WTC11 (cell line): ENCODE data around the gene SNX7. TPM values are rescaled to one million over a fixed set of nuclear protein-coding genes. Genes with fewer than 3 reads are reported as not detected.

Source experiments
- ATAC-seq: fragments of 200-7000 bp; cut with Tn5 transposase; 2 replicates; pipeline ENCODE4 v1.10.0; 2021; ENCODE audit warnings: mild to moderate bottlenecking, moderate library complexity
- CTCF ChIA-PET: fragments of 300-600 bp; sonication (Branson Sonifier 250); formaldehyde crosslinking; loops from one replicate; lab custom pipeline; 2021; ENCODE audit warnings: antibody characterized with exemption; lab: Charles Lee
- POLR2A ChIA-PET: fragments of 350-600 bp; sonication (Branson Sonifier 250); formaldehyde crosslinking; loops from one replicate; lab custom pipeline; 2021; ENCODE audit warnings: antibody characterized with exemption; lab: Charles Lee
- DNase-seq: peaks from one replicate; pipeline ENCODE4 v3.0.0; 2021; ENCODE audit warnings: low spot score
- H3K27ac Mint-ChIP-seq: 2 replicates; pipeline ENCODE4 v1.8.0; 2021; ENCODE audit warnings: mixed read lengths
- H3K27me3 Mint-ChIP-seq: 2 replicates; pipeline ENCODE4 v1.8.0; 2021; ENCODE audit warnings: low read depth, mild to moderate bottlenecking, moderate library complexity, mixed read lengths
- H3K36me3 Mint-ChIP-seq: 2 replicates; pipeline ENCODE4 v1.8.0; 2021; ENCODE audit warnings: mixed read lengths
- H3K4me1 Mint-ChIP-seq: 2 replicates; pipeline ENCODE4 v1.8.0; 2022; ENCODE audit warnings: mixed read lengths
- H3K4me3 Mint-ChIP-seq: 2 replicates; pipeline ENCODE4 v1.8.0; 2021; ENCODE audit warnings: mild to moderate bottlenecking, moderate library complexity, mixed read lengths
- H3K9me3 Mint-ChIP-seq: 2 replicates; pipeline ENCODE4 v1.8.0; 2021; ENCODE audit warnings: mixed read lengths
- JAZF1 ChIP-seq: fragments of 250-450 bp; sonication (Bioruptor Pico); IDR thresholded peaks from 2 replicates; pipeline ENCODE4 v1.9.0; 2021; ENCODE audit warnings: moderate library complexity, mild to moderate bottlenecking, inconsistent platforms
- MXD4 ChIP-seq: fragments of 250-450 bp; sonication (Bioruptor Pico); IDR thresholded peaks from 2 replicates; pipeline ENCODE4 v1.8.0; 2021; ENCODE audit warnings: mild to moderate bottlenecking, moderate library complexity, borderline replicate concordance
- MYBL2 ChIP-seq: sonication (generic); formaldehyde crosslinking; IDR thresholded peaks from 2 replicates; pipeline ENCODE4 v1.8.1; 2023; ENCODE audit warnings: mild to moderate bottlenecking, moderate library complexity, missing genetic modification reagents
- NFYB ChIP-seq: sonication (generic); formaldehyde crosslinking; conservative IDR thresholded peaks from 2 replicates; pipeline ENCODE4 v1.8.0; 2022; ENCODE audit warnings: low read depth, missing genetic modification reagents
- NR2C2 ChIP-seq: sonication (generic); formaldehyde crosslinking; IDR thresholded peaks from 2 replicates; pipeline ENCODE4 v1.8.0; 2022; ENCODE audit warnings: mild to moderate bottlenecking, missing genetic modification reagents
- SP1 ChIP-seq: sonication (generic); formaldehyde crosslinking; conservative IDR thresholded peaks from 2 replicates; pipeline ENCODE4 v1.8.1; 2022; ENCODE audit warnings: missing genetic modification reagents
- TP53 ChIP-seq: sonication (generic); formaldehyde crosslinking; IDR thresholded peaks from 2 replicates; pipeline ENCODE4 v1.8.1; 2023; ENCODE audit warnings: mild to moderate bottlenecking, missing genetic modification reagents
- ZNF219 ChIP-seq: sonication (generic); formaldehyde crosslinking; IDR thresholded peaks from 2 replicates; pipeline ENCODE4 v1.8.0; 2023; ENCODE audit warnings: missing genetic modification reagents, mild to moderate bottlenecking, borderline replicate concordance
- ZNF232 ChIP-seq: sonication (generic); formaldehyde crosslinking; IDR thresholded peaks from 2 replicates; pipeline ENCODE4 v1.8.0; 2022; ENCODE audit warnings: mild to moderate bottlenecking, missing genetic modification reagents
- ZNF317 ChIP-seq: sonication (generic); formaldehyde crosslinking; IDR thresholded peaks from 2 replicates; pipeline ENCODE4 v1.8.1; 2023; ENCODE audit warnings: low read depth, mild to moderate bottlenecking, moderate library complexity, missing genetic modification reagents, borderline replicate concordance
- ZNF416 ChIP-seq: fragments of 250-450 bp; sonication (Bioruptor Pico); IDR thresholded peaks from 2 replicates; pipeline ENCODE4 v1.9.0; 2021; ENCODE audit warnings: mild to moderate bottlenecking, inconsistent platforms
- total RNA-seq: library from RNA; stranded (reverse); gene quantifications from 3 replicates; pipeline ENCODE4 v1.2.3, GENCODE V29; 2021
- TF ChIP-seq, protein P1 (sequence below): fragments of 250-450 bp; sonication (Bioruptor Pico); IDR thresholded peaks from 2 replicates; pipeline ENCODE4 v2.1.2; 2022; ENCODE audit warnings: mild to moderate bottlenecking, moderate library complexity
- TF ChIP-seq, protein P2 (sequence below): fragments of 250-450 bp; sonication (Bioruptor Pico); IDR thresholded peaks from 2 replicates; pipeline ENCODE4 v1.8.0; 2021; ENCODE audit warnings: mild to moderate bottlenecking
- TF ChIP-seq, protein P3 (sequence below): sonication (generic); formaldehyde crosslinking; IDR thresholded peaks from 2 replicates; pipeline ENCODE4 v1.8.1; 2023; ENCODE audit warnings: mild to moderate bottlenecking, missing genetic modification reagents, borderline replicate concordance
- TF ChIP-seq, protein P4 (sequence below): fragments of 250-450 bp; sonication (Bioruptor Pico); IDR thresholded peaks from 2 replicates; pipeline ENCODE4 v1.9.0; 2021; ENCODE audit warnings: mild to moderate bottlenecking
- TF ChIP-seq, protein P5 (sequence below): fragments of 250-450 bp; sonication (Bioruptor Pico); IDR thresholded peaks from 2 replicates; pipeline ENCODE4 v1.9.0; 2021; ENCODE audit warnings: mild to moderate bottlenecking, borderline replicate concordance
- TF ChIP-seq, protein P6 (sequence below): fragments of 250-450 bp; sonication (Bioruptor Pico); IDR thresholded peaks from 2 replicates; pipeline ENCODE4 v1.9.0; 2021; ENCODE audit warnings: moderate library complexity, mild to moderate bottlenecking, inconsistent platforms, borderline replicate concordance

Gene SNX7
- total RNA-seq, 1 experiment from 2014 or later, result 15.7 TPM

DNA sequence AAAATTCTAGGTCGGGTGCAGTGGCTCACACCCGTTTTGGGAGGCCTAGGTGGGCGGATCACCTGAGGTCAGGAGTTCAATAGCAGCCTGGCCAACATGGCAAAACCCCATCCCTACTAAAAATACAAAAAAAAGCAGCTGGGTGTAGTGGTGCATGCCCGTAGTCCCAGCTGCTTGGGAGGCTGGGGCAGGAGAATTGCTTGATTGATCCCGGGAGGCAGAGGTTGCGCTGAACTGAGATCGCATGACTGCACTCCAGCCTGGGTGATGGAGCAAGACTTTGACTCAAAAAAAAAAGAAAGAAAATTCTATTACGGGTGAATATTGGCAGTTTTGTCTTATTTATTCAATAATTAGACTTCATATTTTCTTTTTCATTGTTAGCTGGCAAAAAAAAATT, 62.1 kb downstream of the SNX7 start (continued):
- TF ChIP-seq, protein P1, sequence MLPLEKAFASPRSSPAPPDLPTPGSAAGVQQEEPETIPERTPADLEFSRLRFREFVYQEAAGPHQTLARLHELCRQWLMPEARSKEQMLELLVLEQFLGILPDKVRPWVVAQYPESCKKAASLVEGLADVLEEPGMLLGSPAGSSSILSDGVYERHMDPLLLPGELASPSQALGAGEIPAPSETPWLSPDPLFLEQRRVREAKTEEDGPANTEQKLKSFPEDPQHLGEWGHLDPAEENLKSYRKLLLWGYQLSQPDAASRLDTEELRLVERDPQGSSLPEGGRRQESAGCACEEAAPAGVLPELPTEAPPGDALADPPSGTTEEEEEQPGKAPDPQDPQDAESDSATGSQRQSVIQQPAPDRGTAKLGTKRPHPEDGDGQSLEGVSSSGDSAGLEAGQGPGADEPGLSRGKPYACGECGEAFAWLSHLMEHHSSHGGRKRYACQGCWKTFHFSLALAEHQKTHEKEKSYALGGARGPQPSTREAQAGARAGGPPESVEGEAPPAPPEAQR (CRISPR knock-in tag), result no peak
- no peak for TF ChIP-seq JAZF1

DNA sequence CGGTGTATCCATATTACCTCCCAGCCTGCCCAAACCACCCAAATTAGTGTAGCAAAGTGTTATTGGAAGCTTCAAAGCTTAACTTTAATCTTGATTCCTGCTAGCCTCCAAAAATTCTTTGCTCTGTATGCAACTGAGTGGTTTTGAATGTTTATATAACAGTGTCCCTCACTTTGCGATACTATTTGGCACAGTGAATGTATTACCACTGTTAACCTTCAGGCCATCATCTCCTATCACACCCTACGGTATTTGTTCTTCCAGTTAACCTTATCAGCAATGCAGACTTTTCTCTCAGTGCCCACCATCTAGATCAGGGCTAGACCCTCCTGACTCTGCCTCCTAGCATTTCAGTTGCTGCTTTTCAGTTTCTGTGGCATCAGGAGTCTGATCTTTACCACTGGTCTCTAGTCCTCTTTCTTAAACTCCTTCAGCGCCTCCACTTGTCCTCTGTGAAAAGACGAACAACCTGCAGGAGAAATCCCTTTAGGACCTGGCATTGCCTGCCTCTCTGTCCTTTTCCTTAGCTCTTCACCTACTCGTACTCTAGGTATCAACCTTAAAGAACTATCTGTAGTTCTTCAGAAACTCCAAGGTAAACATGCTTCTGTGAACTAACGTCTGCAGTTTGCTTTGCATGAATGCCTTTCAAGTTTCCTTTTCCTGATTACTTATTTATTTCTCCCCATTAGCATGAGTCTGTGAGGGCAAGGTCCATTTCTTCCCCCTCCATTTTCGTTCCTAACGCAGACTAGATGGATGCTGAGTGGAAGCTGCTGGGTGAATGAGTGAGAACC, 71.7 kb downstream of the SNX7 start:
- no peak overlapping the region for H3K4me3 Mint-ChIP-seq
- ATAC-seq, result peak; percentile 24
- DNase-seq, result no peak
- POLR2A ChIA-PET, result no interaction called here
- peaks cover 11% of the 10 kb centered on the region for H3K9me3 Mint-ChIP-seq
- H3K36me3 Mint-ChIP-seq, result peaks cover 8% of the 10 kb centered on the region
- TF ChIP-seq, protein P2, sequence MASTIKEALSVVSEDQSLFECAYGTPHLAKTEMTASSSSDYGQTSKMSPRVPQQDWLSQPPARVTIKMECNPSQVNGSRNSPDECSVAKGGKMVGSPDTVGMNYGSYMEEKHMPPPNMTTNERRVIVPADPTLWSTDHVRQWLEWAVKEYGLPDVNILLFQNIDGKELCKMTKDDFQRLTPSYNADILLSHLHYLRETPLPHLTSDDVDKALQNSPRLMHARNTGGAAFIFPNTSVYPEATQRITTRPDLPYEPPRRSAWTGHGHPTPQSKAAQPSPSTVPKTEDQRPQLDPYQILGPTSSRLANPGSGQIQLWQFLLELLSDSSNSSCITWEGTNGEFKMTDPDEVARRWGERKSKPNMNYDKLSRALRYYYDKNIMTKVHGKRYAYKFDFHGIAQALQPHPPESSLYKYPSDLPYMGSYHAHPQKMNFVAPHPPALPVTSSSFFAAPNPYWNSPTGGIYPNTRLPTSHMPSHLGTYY, result no peak
- TF ChIP-seq MYBL2 (CRISPR knock-in tag), result no peak
- TF ChIP-seq, protein P3, sequence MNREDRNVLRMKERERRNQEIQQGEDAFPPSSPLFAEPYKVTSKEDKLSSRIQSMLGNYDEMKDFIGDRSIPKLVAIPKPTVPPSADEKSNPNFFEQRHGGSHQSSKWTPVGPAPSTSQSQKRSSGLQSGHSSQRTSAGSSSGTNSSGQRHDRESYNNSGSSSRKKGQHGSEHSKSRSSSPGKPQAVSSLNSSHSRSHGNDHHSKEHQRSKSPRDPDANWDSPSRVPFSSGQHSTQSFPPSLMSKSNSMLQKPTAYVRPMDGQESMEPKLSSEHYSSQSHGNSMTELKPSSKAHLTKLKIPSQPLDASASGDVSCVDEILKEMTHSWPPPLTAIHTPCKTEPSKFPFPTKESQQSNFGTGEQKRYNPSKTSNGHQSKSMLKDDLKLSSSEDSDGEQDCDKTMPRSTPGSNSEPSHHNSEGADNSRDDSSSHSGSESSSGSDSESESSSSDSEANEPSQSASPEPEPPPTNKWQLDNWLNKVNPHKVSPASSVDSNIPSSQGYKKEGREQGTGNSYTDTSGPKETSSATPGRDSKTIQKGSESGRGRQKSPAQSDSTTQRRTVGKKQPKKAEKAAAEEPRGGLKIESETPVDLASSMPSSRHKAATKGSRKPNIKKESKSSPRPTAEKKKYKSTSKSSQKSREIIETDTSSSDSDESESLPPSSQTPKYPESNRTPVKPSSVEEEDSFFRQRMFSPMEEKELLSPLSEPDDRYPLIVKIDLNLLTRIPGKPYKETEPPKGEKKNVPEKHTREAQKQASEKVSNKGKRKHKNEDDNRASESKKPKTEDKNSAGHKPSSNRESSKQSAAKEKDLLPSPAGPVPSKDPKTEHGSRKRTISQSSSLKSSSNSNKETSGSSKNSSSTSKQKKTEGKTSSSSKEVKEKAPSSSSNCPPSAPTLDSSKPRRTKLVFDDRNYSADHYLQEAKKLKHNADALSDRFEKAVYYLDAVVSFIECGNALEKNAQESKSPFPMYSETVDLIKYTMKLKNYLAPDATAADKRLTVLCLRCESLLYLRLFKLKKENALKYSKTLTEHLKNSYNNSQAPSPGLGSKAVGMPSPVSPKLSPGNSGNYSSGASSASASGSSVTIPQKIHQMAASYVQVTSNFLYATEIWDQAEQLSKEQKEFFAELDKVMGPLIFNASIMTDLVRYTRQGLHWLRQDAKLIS, result no peak
- no peak for TF ChIP-seq TP53 (CRISPR knock-in tag)
- TF ChIP-seq, protein P4, sequence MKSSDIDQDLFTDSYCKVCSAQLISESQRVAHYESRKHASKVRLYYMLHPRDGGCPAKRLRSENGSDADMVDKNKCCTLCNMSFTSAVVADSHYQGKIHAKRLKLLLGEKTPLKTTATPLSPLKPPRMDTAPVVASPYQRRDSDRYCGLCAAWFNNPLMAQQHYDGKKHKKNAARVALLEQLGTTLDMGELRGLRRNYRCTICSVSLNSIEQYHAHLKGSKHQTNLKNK (CRISPR knock-in tag), result no peak
- CTCF ChIA-PET, result no interaction called here
- H3K4me1 Mint-ChIP-seq, result peaks cover 7% of the 10 kb centered on the region
- H3K27ac Mint-ChIP-seq, result peak overlapping the region; percentile 84
- no peaks in the 10 kb centered on the region for H3K27me3 Mint-ChIP-seq

DNA sequence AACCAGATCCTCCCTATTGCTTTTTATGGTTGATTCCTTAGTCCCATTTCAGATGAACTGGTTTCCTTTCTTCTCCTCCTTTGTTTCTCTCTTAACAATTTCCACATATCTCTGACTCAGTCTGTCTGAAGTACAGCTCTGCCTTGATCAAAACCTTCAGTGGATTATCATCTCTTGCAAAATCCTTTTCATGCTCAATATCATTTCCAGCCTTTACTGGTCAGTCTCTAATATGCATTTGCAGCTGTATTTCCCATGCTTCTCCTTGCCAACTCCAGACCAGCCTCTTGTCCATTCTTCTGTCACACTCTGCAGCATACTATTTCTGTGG, 72.2 kb downstream of the SNX7 start:
- H3K36me3 Mint-ChIP-seq, result peaks cover 2% of the 10 kb centered on the region; the same call in 1 of the 2 replicates
- CTCF ChIA-PET, result no interaction called here
- ATAC-seq, result no peak
- H3K9me3 Mint-ChIP-seq, result peaks cover 5% of the 10 kb centered on the region
- TF ChIP-seq, protein P5, sequence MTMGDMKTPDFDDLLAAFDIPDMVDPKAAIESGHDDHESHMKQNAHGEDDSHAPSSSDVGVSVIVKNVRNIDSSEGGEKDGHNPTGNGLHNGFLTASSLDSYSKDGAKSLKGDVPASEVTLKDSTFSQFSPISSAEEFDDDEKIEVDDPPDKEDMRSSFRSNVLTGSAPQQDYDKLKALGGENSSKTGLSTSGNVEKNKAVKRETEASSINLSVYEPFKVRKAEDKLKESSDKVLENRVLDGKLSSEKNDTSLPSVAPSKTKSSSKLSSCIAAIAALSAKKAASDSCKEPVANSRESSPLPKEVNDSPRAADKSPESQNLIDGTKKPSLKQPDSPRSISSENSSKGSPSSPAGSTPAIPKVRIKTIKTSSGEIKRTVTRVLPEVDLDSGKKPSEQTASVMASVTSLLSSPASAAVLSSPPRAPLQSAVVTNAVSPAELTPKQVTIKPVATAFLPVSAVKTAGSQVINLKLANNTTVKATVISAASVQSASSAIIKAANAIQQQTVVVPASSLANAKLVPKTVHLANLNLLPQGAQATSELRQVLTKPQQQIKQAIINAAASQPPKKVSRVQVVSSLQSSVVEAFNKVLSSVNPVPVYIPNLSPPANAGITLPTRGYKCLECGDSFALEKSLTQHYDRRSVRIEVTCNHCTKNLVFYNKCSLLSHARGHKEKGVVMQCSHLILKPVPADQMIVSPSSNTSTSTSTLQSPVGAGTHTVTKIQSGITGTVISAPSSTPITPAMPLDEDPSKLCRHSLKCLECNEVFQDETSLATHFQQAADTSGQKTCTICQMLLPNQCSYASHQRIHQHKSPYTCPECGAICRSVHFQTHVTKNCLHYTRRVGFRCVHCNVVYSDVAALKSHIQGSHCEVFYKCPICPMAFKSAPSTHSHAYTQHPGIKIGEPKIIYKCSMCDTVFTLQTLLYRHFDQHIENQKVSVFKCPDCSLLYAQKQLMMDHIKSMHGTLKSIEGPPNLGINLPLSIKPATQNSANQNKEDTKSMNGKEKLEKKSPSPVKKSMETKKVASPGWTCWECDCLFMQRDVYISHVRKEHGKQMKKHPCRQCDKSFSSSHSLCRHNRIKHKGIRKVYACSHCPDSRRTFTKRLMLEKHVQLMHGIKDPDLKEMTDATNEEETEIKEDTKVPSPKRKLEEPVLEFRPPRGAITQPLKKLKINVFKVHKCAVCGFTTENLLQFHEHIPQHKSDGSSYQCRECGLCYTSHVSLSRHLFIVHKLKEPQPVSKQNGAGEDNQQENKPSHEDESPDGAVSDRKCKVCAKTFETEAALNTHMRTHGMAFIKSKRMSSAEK (CRISPR knock-in tag), result no peak
- TF ChIP-seq, protein P6, sequence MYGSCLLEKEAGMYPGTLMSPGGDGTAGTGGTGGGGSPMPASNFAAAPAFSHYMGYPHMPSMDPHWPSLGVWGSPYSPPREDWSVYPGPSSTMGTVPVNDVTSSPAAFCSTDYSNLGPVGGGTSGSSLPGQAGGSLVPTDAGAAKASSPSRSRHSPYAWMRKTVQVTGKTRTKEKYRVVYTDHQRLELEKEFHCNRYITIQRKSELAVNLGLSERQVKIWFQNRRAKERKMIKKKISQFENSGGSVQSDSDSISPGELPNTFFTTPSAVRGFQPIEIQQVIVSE (CRISPR knock-in tag), result no peak
- TF ChIP-seq, protein P2, result no peak
- TF ChIP-seq MXD4 (CRISPR knock-in tag), result no peak
- no peak for TF ChIP-seq NR2C2 (CRISPR knock-in tag)
- TF ChIP-seq ZNF416 (CRISPR knock-in tag), result no peak
- TF ChIP-seq NFYB (CRISPR knock-in tag), result no peak
- no peak for TF ChIP-seq ZNF219
- TF ChIP-seq ZNF232 (CRISPR knock-in tag), result no peak
- no peak for TF ChIP-seq ZNF317 (CRISPR knock-in tag)
- no peak for TF ChIP-seq SP1 (CRISPR knock-in tag)
- TF ChIP-seq, protein P4 (CRISPR knock-in tag), result no peak
- POLR2A ChIA-PET, result no interaction called here
- H3K4me1 Mint-ChIP-seq, result peaks cover 7% of the 10 kb centered on the region
- no peak overlapping the region for H3K4me3 Mint-ChIP-seq
- DNase-seq, result no peak
- no peaks in the 10 kb centered on the region for H3K27me3 Mint-ChIP-seq
- no peak overlapping the region for H3K27ac Mint-ChIP-seq
